SK-N-SH (cell line): Measurements from ENCODE around the gene MAST2. TPM values are rescaled to one million over a fixed set of nuclear protein-coding genes. Genes with fewer than 3 reads are reported as not detected.
"Not testable (repeated sequence)": the region's sequence is repeated elsewhere in the genome, so short reads cannot be mapped to it uniquely, and the experiment has no call there.

Experiments used
- CTCF ChIA-PET: fragments of 300-600, 350-600 bp; formaldehyde crosslinking; extraction: SDS; loops from one replicate; lab custom pipeline; 2021; lab: Yijun Ruan, JAX
- POLR2A ChIA-PET: fragments of 350-600 bp; sonication (Branson Sonifier 250); formaldehyde crosslinking; extraction: SDS; loops from one replicate; lab custom pipeline; 2020; ENCODE audit warnings: antibody characterized with exemption, inconsistent platforms; lab: Yijun Ruan, JAX
- DNase-seq: peaks from one replicate; pipeline ENCODE4 v3.0.0; 2012
- H2AFZ ChIP-seq: fragments of 200-600 bp; sonication (generic); 2 replicates; pipeline ENCODE4 v1.8.1; 2016; ENCODE audit warnings: antibody characterized with exemption, mild to moderate bottlenecking, low read depth
- H3F3A ChIP-seq: fragments of 200-600 bp; sonication (generic); replicated peaks from 2 replicates; pipeline ENCODE3; 2016; ENCODE audit warnings: antibody characterized with exemption, mild to moderate bottlenecking; ENCODE audit not compliant: insufficient read depth
- H3K27ac ChIP-seq, 2 experiments: fragments of 200-500 bp in 1 of 2; fragments of 200-600 bp in 1 of 2; sonication (Bioruptor generic) in 1 of 2; sonication (generic), shearing (Covaris generic) in 1 of 2; 2 replicates each; pipeline versions ENCODE4 v1.5.1 to v1.6.1; 2014 to 2016; ENCODE audit warnings: low read depth in 2 of 2, inconsistent platforms in 1 of 2, low read length in 1 of 2, mild to moderate bottlenecking in 1 of 2, mixed read lengths in 1 of 2
- H3K27me3 ChIP-seq: fragments of 200-600 bp; sonication (generic), shearing (Covaris generic); 2 replicates; pipeline ENCODE4 v1.6.1; 2016; ENCODE audit warnings: mixed run types; ENCODE audit not compliant: insufficient read depth
- H3K36me3 ChIP-seq, 2 experiments: fragments of 200-500 bp in 1 of 2; fragments of 200-600 bp in 1 of 2; sonication (Bioruptor generic) in 1 of 2; sonication (generic) in 1 of 2; replicated peaks in 1 of 2; 2 replicates each; pipeline versions ENCODE3 to v1.5.1; 2014 to 2016; ENCODE audit warnings: low read length in 1 of 2, mild to moderate bottlenecking in 1 of 2; ENCODE audit not compliant: insufficient read depth in 2 of 2, control insufficient read depth in 1 of 2
- H3K4me1 ChIP-seq, 2 experiments: fragments of 200-500 bp in 1 of 2; fragments of 200-600 bp in 1 of 2; sonication (Bioruptor generic) in 1 of 2; sonication (generic), shearing (Covaris generic) in 1 of 2; 2 replicates each; pipeline versions ENCODE4 v1.5.1 to v1.6.1; 2014 to 2016; ENCODE audit warnings: low read depth in 1 of 2, low read length in 1 of 2, mixed run types in 1 of 2; ENCODE audit not compliant: insufficient read depth in 2 of 2, control insufficient read depth in 1 of 2
- H3K4me2 ChIP-seq: fragments of 200-600 bp; sonication (generic), shearing (Covaris generic); 2 replicates; pipeline ENCODE4 v1.6.1; 2017; ENCODE audit warnings: mixed run types
- H3K4me3 ChIP-seq, 2 experiments: fragments of 200-500 bp in 1 of 2; fragments of 200-600 bp in 1 of 2; sonication (Bioruptor generic) in 1 of 2; sonication (generic), shearing (Covaris generic) in 1 of 2; 2 replicates each; pipeline versions ENCODE4 v1.5.1 to v1.8.1; 2014 to 2016; ENCODE audit warnings: low read depth in 2 of 2, inconsistent platforms in 1 of 2, low read length in 1 of 2, mild to moderate bottlenecking in 1 of 2, mixed read lengths in 1 of 2, moderate library complexity in 1 of 2
- H3K79me2 ChIP-seq: fragments of 200-600 bp; sonication (generic); 2 replicates; pipeline ENCODE4 v1.8.1; 2017; ENCODE audit warnings: mild to moderate bottlenecking; ENCODE audit not compliant: insufficient read depth
- H3K9ac ChIP-seq: fragments of 200-600 bp; sonication (generic); 2 replicates; pipeline ENCODE4 v1.6.1; 2017; ENCODE audit warnings: mixed run types
- H3K9me2 ChIP-seq: fragments of 200-600 bp; sonication (generic); 2 replicates; pipeline ENCODE4 v1.6.1; 2017; ENCODE audit warnings: mixed run types
- H3K9me3 ChIP-seq: fragments of 200-600 bp; sonication (generic); 2 replicates; pipeline ENCODE4 v1.6.1; 2017; ENCODE audit warnings: mixed run types, mild to moderate bottlenecking, moderate library complexity
- H4K20me1 ChIP-seq: fragments of 200-600 bp; sonication (generic); 2 replicates; pipeline ENCODE4 v1.6.1; 2017; ENCODE audit warnings: mild to moderate bottlenecking, mixed run types; ENCODE audit not compliant: insufficient read depth
- FOSL2 ChIP-seq: IDR thresholded peaks from 2 replicates; pipeline ENCODE4 v1.4.0; 2012; ENCODE audit warnings: low read depth, mild to moderate bottlenecking, moderate library complexity, borderline replicate concordance
- GABPA ChIP-seq: IDR thresholded peaks from 2 replicates; pipeline ENCODE4 v1.4.0; 2012; ENCODE audit warnings: low read depth, mild to moderate bottlenecking
- GATA2 ChIP-seq: sonication (generic); formaldehyde crosslinking; IDR thresholded peaks from 2 replicates; pipeline ENCODE4 v1.5.0; 2020; ENCODE audit warnings: mild to moderate bottlenecking, missing genetic modification reagents
- JUND ChIP-seq: IDR thresholded peaks from 2 replicates; pipeline ENCODE4 v1.4.0; 2012
- MXI1 ChIP-seq: IDR thresholded peaks from 2 replicates; pipeline ENCODE4 v1.6.1; 2012; ENCODE audit warnings: mild to moderate bottlenecking, low read depth, low read length, improper control_type of control experiment
- NFIC ChIP-seq: IDR thresholded peaks from 2 replicates; pipeline ENCODE4 v1.4.0; 2012; ENCODE audit warnings: borderline replicate concordance
- POLR2AphosphoS5 ChIP-seq: IDR thresholded peaks from 2 replicates; pipeline ENCODE4 v1.6.1; 2012; ENCODE audit warnings: low read depth, low read length
- RAD21 ChIP-seq: IDR thresholded peaks from 2 replicates; pipeline ENCODE4 v1.6.1; 2012; ENCODE audit warnings: mild to moderate bottlenecking, low read length
- RFX5 ChIP-seq: IDR thresholded peaks from 2 replicates; pipeline ENCODE4 v1.6.1; 2012; ENCODE audit warnings: mild to moderate bottlenecking, improper control_type of control experiment, low read length
- SIN3A ChIP-seq: IDR thresholded peaks from 2 replicates; pipeline ENCODE4 v1.6.1; 2012; ENCODE audit warnings: low read depth, mild to moderate bottlenecking, low read length, moderate library complexity, borderline replicate concordance
- SMC3 ChIP-seq: IDR thresholded peaks from 2 replicates; pipeline ENCODE4 v1.6.1; 2012; ENCODE audit warnings: low read depth, low read length, improper control_type of control experiment
- TCF12 ChIP-seq: IDR thresholded peaks from 2 replicates; pipeline ENCODE4 v1.4.0; 2012
- TEAD4 ChIP-seq: IDR thresholded peaks from 2 replicates; pipeline ENCODE4 v1.4.0; 2012; ENCODE audit warnings: mild to moderate bottlenecking, borderline replicate concordance; ENCODE audit not compliant: insufficient read depth
- YY1 ChIP-seq: IDR thresholded peaks from 2 replicates; pipeline ENCODE4 v1.4.0; 2012; ENCODE audit warnings: low read depth, mild to moderate bottlenecking
- WGBS: methylation state at CpG from one replicate; pipeline ENCODE4 v1.1.6; 2017; ENCODE audit warnings: low lambda C conversion rate; 5-methylcytosine and 5-hydroxymethylcytosine counted together
- polyA plus RNA-seq, 3 experiments: library from polyadenylated mRNA; depleted of rRNA; stranded (reverse); fragments of >200 nt; gene quantifications; 2 replicates each; pipeline ENCODE4 v1.2.3, GENCODE V29; 2012
- TF ChIP-seq, protein P1 (sequence below): fragments of 200-600 bp; sonication (generic); IDR thresholded peaks from 2 replicates; pipeline ENCODE4 v1.6.1; 2017; ENCODE audit warnings: antibody characterized with exemption, mild to moderate bottlenecking, moderate library complexity
- TF ChIP-seq, protein P2 (sequence below): IDR thresholded peaks from 2 replicates; pipeline ENCODE4 v1.6.1; 2012; ENCODE audit warnings: mild to moderate bottlenecking, low read depth, low read length, moderate library complexity
- TF ChIP-seq, protein P3 (sequence below): fragments of 150-350 bp; IDR thresholded peaks from 2 replicates; pipeline ENCODE4 v1.6.1; 2017; ENCODE audit warnings: antibody characterized with exemption, low read length, low read depth, borderline replicate concordance
- TF ChIP-seq, protein P4 (sequence below): IDR thresholded peaks from 2 replicates; pipeline ENCODE4 v1.4.0; 2012; ENCODE audit warnings: low read depth, borderline replicate concordance

MAST2 gene
- polyA plus RNA-seq, 1 of the 3 experiments (the other 2 are of a cell fraction), result 53.4 TPM

DNA sequence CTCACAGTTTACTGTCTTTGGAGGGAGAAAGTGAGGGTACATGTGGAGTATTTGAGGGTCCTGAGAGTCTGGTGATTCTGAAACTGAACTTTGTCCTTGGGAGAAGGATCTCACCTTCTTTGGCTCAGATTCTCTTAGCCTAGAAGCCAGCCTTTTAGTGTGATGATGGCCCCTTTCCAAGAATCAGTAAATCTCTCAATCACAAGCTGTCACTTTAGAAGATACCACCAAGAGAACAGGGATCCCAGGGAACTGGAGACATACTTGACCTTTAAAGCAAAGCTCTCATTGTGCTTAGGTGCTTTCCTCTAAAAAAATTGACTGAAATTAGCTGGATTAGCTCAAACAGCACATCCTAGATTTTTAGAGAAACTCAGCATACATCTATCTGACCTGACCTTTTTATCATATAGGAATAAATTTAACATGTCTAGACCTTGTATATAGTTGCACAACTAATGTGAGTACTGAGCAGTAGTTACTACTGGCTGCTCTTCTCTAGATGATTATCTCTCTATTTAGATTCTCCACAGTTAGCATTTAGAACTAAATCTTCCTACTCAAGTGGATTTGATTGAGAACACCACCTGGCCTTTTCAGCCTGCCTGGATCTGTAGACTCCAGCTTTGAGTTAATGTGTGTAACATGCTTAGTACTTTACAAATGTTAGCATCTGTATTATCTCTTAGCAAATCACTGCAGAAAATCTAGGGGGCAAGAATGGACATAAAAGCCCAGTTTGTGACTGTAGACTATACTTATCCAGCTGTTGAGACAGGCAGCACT is 157.7 kb downstream of the MAST2 start:
- H3K27ac ChIP-seq, result no peak overlapping the region
- no peak overlapping the region for H3K4me2 ChIP-seq
- ChIA-PET CTCF (no interaction called here), POLR2A (no interaction called here)
- no peaks in the 10 kb centered on the region for H3F3A ChIP-seq
- peaks cover 6 to 20% of the 10 kb centered on the region in 2 experiments for H3K36me3 ChIP-seq
- H3K9me2 ChIP-seq, result no peaks in the 10 kb centered on the region
- TF ChIP-seq SIN3A, result no peak
- TF ChIP-seq, protein P1, sequence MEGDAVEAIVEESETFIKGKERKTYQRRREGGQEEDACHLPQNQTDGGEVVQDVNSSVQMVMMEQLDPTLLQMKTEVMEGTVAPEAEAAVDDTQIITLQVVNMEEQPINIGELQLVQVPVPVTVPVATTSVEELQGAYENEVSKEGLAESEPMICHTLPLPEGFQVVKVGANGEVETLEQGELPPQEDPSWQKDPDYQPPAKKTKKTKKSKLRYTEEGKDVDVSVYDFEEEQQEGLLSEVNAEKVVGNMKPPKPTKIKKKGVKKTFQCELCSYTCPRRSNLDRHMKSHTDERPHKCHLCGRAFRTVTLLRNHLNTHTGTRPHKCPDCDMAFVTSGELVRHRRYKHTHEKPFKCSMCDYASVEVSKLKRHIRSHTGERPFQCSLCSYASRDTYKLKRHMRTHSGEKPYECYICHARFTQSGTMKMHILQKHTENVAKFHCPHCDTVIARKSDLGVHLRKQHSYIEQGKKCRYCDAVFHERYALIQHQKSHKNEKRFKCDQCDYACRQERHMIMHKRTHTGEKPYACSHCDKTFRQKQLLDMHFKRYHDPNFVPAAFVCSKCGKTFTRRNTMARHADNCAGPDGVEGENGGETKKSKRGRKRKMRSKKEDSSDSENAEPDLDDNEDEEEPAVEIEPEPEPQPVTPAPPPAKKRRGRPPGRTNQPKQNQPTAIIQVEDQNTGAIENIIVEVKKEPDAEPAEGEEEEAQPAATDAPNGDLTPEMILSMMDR, result no peak
- TF ChIP-seq, protein P2, sequence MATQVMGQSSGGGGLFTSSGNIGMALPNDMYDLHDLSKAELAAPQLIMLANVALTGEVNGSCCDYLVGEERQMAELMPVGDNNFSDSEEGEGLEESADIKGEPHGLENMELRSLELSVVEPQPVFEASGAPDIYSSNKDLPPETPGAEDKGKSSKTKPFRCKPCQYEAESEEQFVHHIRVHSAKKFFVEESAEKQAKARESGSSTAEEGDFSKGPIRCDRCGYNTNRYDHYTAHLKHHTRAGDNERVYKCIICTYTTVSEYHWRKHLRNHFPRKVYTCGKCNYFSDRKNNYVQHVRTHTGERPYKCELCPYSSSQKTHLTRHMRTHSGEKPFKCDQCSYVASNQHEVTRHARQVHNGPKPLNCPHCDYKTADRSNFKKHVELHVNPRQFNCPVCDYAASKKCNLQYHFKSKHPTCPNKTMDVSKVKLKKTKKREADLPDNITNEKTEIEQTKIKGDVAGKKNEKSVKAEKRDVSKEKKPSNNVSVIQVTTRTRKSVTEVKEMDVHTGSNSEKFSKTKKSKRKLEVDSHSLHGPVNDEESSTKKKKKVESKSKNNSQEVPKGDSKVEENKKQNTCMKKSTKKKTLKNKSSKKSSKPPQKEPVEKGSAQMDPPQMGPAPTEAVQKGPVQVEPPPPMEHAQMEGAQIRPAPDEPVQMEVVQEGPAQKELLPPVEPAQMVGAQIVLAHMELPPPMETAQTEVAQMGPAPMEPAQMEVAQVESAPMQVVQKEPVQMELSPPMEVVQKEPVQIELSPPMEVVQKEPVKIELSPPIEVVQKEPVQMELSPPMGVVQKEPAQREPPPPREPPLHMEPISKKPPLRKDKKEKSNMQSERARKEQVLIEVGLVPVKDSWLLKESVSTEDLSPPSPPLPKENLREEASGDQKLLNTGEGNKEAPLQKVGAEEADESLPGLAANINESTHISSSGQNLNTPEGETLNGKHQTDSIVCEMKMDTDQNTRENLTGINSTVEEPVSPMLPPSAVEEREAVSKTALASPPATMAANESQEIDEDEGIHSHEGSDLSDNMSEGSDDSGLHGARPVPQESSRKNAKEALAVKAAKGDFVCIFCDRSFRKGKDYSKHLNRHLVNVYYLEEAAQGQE, result no peak
- TF ChIP-seq RAD21, result no peak
- no peak for TF ChIP-seq NFIC
- TF ChIP-seq JUND, result no peak
- TF ChIP-seq GATA2, result no peak
- TF ChIP-seq POLR2AphosphoS5, result no peak
- TF ChIP-seq MXI1, result no peak
- TF ChIP-seq, protein P3, sequence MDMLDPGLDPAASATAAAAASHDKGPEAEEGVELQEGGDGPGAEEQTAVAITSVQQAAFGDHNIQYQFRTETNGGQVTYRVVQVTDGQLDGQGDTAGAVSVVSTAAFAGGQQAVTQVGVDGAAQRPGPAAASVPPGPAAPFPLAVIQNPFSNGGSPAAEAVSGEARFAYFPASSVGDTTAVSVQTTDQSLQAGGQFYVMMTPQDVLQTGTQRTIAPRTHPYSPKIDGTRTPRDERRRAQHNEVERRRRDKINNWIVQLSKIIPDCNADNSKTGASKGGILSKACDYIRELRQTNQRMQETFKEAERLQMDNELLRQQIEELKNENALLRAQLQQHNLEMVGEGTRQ, result no peak
- TF ChIP-seq RFX5, result no peak
- TF ChIP-seq FOSL2, result no peak
- no peak for TF ChIP-seq TEAD4
- TF ChIP-seq SMC3, result no peak
- no peak for TF ChIP-seq YY1
- TF ChIP-seq, protein P4, sequence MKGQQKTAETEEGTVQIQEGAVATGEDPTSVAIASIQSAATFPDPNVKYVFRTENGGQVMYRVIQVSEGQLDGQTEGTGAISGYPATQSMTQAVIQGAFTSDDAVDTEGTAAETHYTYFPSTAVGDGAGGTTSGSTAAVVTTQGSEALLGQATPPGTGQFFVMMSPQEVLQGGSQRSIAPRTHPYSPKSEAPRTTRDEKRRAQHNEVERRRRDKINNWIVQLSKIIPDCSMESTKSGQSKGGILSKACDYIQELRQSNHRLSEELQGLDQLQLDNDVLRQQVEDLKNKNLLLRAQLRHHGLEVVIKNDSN, result no peak
- no peak for TF ChIP-seq TCF12
- TF ChIP-seq GABPA, result no peak
- H3K4me3 ChIP-seq, result no peak overlapping the region
- H3K9me3 ChIP-seq, result no peaks in the 10 kb centered on the region
- no peaks in the 10 kb centered on the region for H3K27me3 ChIP-seq
- H4K20me1 ChIP-seq, result no peaks in the 10 kb centered on the region
- no peaks in the 10 kb centered on the region for H3K4me1 ChIP-seq
- no peak overlapping the region for H3K9ac ChIP-seq
- no peak overlapping the region for H2AFZ ChIP-seq
- peaks cover 38% of the 10 kb centered on the region for H3K79me2 ChIP-seq
- DNase-seq, result no peak

DNA sequence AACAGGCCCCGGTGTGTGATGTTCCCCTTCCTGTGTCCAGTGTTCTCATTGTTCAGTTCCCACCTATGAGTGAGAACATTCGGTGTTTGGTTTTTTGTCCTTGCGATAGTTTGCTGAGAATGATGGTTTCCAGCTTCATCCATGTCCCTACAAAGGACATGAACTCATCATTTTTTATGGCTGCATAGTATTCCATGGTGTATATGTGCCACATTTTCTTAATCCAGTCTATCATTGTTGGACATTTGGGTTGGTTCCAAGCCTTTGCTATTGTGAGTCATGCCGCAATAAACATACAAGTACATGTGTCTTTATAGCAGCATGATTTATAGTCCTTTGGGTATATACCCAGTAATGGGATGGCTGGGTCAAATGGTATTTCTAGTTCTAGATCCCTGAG is 158.5 kb downstream of the MAST2 start:
- DNase-seq, H3K9me3 ChIP-seq, H3K27me3 ChIP-seq, H3K4me3 ChIP-seq, H3K9ac ChIP-seq, H2AFZ ChIP-seq, H4K20me1 ChIP-seq, H3K4me1 ChIP-seq, H3F3A ChIP-seq, H3K4me2 ChIP-seq, H3K27ac ChIP-seq, POLR2A ChIA-PET, CTCF ChIA-PET, H3K9me2 ChIP-seq: not testable (repeated sequence)
- Histone ChIP-seq H3K36me3 (peaks cover 6 to 20% of the 10 kb centered on the region in 2 experiments), H3K79me2 (peaks cover 41% of the 10 kb centered on the region)
- WGBS, result 97% methylated on average over 4 of the region's 4 CpGs
